ENCODE results near the gene SPEF2. TPM values are rescaled to one million over a fixed set of nuclear protein-coding genes. Genes with fewer than 3 reads are reported as not detected.

Gene SPEF2
- total and polyA plus RNA-seq, 10 of the 15 experiments (the other 5 are each of a cell fraction or from before 2014, with no cell fraction given) = 0.03 to 2.0 (median 0.07) TPM; not detected in 3

- Histone ChIP-seq H3K4me2 (ENCODE audit: control insufficient read depth, insufficient read depth) (no peak overlapping the region), H3K79me2 (ENCODE audit: control insufficient read depth, insufficient read depth, low read length) (no peaks in the 10 kb centered on the region), H2AFZ (ENCODE audit: control insufficient read depth, low read depth, low read length) (no peak overlapping the region), H3K4me3 (no peak overlapping the region), H3K36me3 (ENCODE audit: control insufficient read depth in 2 of 2, insufficient read depth in 2 of 2, low read length in 1 of 2) (no peaks in the 10 kb centered on the region), H3K9me3 (replicated peaks; ENCODE audit: control insufficient read depth, insufficient read depth, low read length) (no peaks in the 10 kb centered on the region), H3K9ac (ENCODE audit: control insufficient read depth, insufficient read depth, low read length) (no peak overlapping the region), H3K4me1 (ENCODE audit: control insufficient read depth, insufficient read depth, low read length) (no peaks in the 10 kb centered on the region), H4K20me1 (ENCODE audit: control insufficient read depth, insufficient read depth) (no peaks in the 10 kb centered on the region), H3K27me3 (replicated peaks in 1 of 2; ENCODE audit: control insufficient read depth in 2 of 2, insufficient read depth in 2 of 2, low read length in 1 of 2) (no peaks in the 10 kb centered on the region), H3K27ac (ENCODE audit: control insufficient read depth, insufficient read depth) (no peak overlapping the region)
- intact Hi-C loops (cut with micrococcal nuclease; ENCODE audit: unreplicated experiment) = no loop called here
- ChIA-PET RAD21 (ENCODE audit: unreplicated experiment) (interaction anchor here (1.1 to 2.2 kb wide), 4 partner anchors 10 to 102 kb away, joined by 3 to 5 read pairs (median 4); no protein-coding TSS in a partner anchor), CTCF (interaction anchor here (0.6 to 5.0 kb wide), 14 partner anchors 8 to 223 kb away, joined by 3 to 21 read pairs (median 3); no protein-coding TSS in a partner anchor), SMC1A (ENCODE audit: uncharacterized antibody, unreplicated experiment) (interaction anchor here (0.9 to 5.9 kb wide), 11 partner anchors 9 to 104 kb away, joined by 3 to 29 read pairs (median 4); no protein-coding TSS in a partner anchor), POLR2A (interaction anchor here (1.1 to 2.3 kb wide), 3 partner anchors 11 to 24 kb away, joined by 4 to 7 read pairs (median 4); no protein-coding TSS in a partner anchor)
- FAIRE-seq (no peak), ATAC-seq (no peak; the same call in 2 of the 3 replicates), DNase-seq (ENCODE audit: low read depth, low spot score) (no peak)
- in situ Hi-C loops (cut with MboI) = no loop called here
- 41% methylated on average over 8 of the region's 8 CpGs for WGBS (ENCODE audit: insufficient coverage, insufficient replicate concordance, low lambda C conversion rate, missing lambda C conversion rate)
- TF ChIP-seq SPI1 (IDR thresholded peaks at IDR 0.05; ENCODE audit: borderline replicate concordance, insufficient read depth, low read depth, low read length) = no peak
- BruUV-seq (replicated peaks) = no TSS peak
These were observed 204.8 kb downstream of the SPEF2 start for GRCh38 chr5:35822511-35822910.

GRCh38 chr5:35823347-35824098, 205.9 kb downstream of the SPEF2 start:
- Histone ChIP-seq H4K20me1 (ENCODE audit: control insufficient read depth, insufficient read depth) (no peaks in the 10 kb centered on the region), H3K27me3 (replicated peaks in 1 of 2; ENCODE audit: control insufficient read depth in 2 of 2, insufficient read depth in 2 of 2, low read length in 1 of 2) (no peaks in the 10 kb centered on the region), H3K36me3 (ENCODE audit: control insufficient read depth in 2 of 2, insufficient read depth in 2 of 2, low read length in 1 of 2) (no peaks in the 10 kb centered on the region), H3K4me1 (ENCODE audit: control insufficient read depth, insufficient read depth, low read length) (no peaks in the 10 kb centered on the region), H3K9me3 (replicated peaks; ENCODE audit: control insufficient read depth, insufficient read depth, low read length) (no peaks in the 10 kb centered on the region), H3K79me2 (ENCODE audit: control insufficient read depth, insufficient read depth, low read length) (no peaks in the 10 kb centered on the region), H3K27ac (ENCODE audit: control insufficient read depth, insufficient read depth) (no peak overlapping the region), H3K9ac (ENCODE audit: control insufficient read depth, insufficient read depth, low read length) (no peak overlapping the region), H2AFZ (ENCODE audit: control insufficient read depth, low read depth, low read length) (no peak overlapping the region), H3K4me2 (ENCODE audit: control insufficient read depth, insufficient read depth) (no peak overlapping the region), H3K4me3 (no peak overlapping the region)
- intact Hi-C loops (cut with micrococcal nuclease; ENCODE audit: unreplicated experiment) (no loop called here), in situ Hi-C loops (cut with MboI) (no loop called here)
- WGBS (ENCODE audit: insufficient coverage, insufficient replicate concordance, low lambda C conversion rate, missing lambda C conversion rate) = 33% methylated on average over 7 of the region's 7 CpGs
- no TSS peak for BruUV-seq (replicated peaks)
- SMC1A ChIA-PET (ENCODE audit: uncharacterized antibody, unreplicated experiment) = interaction anchor here (0.7 to 5.9 kb wide), 9 partner anchors 8 to 57 kb away, joined by 3 to 29 read pairs (median 4); no protein-coding TSS in a partner anchor
- CTCF ChIA-PET = interaction anchor here (1.0 to 5.0 kb wide), 8 partner anchors 9 to 124 kb away, joined by 3 to 21 read pairs (median 3); no protein-coding TSS in a partner anchor
- no peak for TF ChIP-seq SP1 (IDR thresholded peaks at IDR 0.05; ENCODE audit: low read depth, low read length)
- TF ChIP-seq NR2C2 (IDR thresholded peaks at IDR 0.05; ENCODE audit: borderline replicate concordance, control insufficient read depth, insufficient read length, low read depth) = no peak
- ATAC-seq = no peak
- RAD21 ChIA-PET (ENCODE audit: unreplicated experiment) = interaction anchor here (0.7 to 2.2 kb wide), 5 partner anchors 11 to 101 kb away, joined by 3 to 5 read pairs (median 3); no protein-coding TSS in a partner anchor
- DNase-seq (ENCODE audit: low read depth, low spot score) = no peak
- POLR2A ChIA-PET = interaction anchor here (1.1 to 2.3 kb wide), 2 partner anchors 10 to 19 kb away, joined by 4 to 7 read pairs; no protein-coding TSS in a partner anchor
- FAIRE-seq = no peak
